IMR-90 (cell line): ENCODE measurements around the gene MEF2C. TPM values are rescaled to one million over a fixed set of nuclear protein-coding genes. Genes with fewer than 3 reads are reported as not detected.

Experiments used
- ATAC-seq: fragments of 200-7000 bp; cut with Tn5 transposase; 2 replicates; pipeline ENCODE4 v1.9.1; 2020; ENCODE audit warnings: low read depth, mild to moderate bottlenecking, moderate library complexity
- BruUV-seq: library from RNA; stranded (reverse); fragments of 400-500 nt; replicated peaks from 2 replicates; lab custom pipeline; 2021; lab: Mats Ljungman, UMichigan
- CTCF ChIA-PET: fragments of 300-600 bp; formaldehyde crosslinking; extraction: SDS; loops from one replicate; lab custom pipeline; 2021; ENCODE audit warnings: antibody characterized with exemption; lab: Yijun Ruan, JAX
- POLR2A ChIA-PET: fragments of 300-600 bp; sonication (Branson Sonifier 250); formaldehyde crosslinking; loops from one replicate; lab custom pipeline; 2022; ENCODE audit warnings: antibody characterized with exemption; ENCODE audit not compliant: unreplicated experiment; lab: Charles Lee
- DNase-seq: peaks from one replicate; pipeline ENCODE4 v3.0.0; 2013
- H2AFZ ChIP-seq: replicated peaks from 2 replicates; pipeline ENCODE3; 2013; ENCODE audit warnings: low read length, mild to moderate bottlenecking; ENCODE audit not compliant: poor library complexity
- H2AK5ac ChIP-seq: 2 replicates; pipeline ENCODE4 v1.6.1; 2013; ENCODE audit warnings: low read depth, low read length, inconsistent platforms
- H2AK9ac ChIP-seq: replicated peaks from 2 replicates; pipeline ENCODE3; 2013; ENCODE audit warnings: mild to moderate bottlenecking, low read depth, low read length, moderate library complexity; ENCODE audit not compliant: poor library complexity
- H2BK120ac ChIP-seq: 2 replicates; pipeline ENCODE4 v1.6.1; 2013; ENCODE audit warnings: low read depth, low read length, inconsistent platforms
- H2BK15ac ChIP-seq: 3 replicates; pipeline ENCODE4 v1.6.1; 2013; ENCODE audit warnings: low read depth, low read length, inconsistent platforms
- H2BK20ac ChIP-seq: 2 replicates; pipeline ENCODE4 v1.6.1; 2013; ENCODE audit warnings: low read depth, mild to moderate bottlenecking, inconsistent platforms, low read length, moderate library complexity
- H2BK5ac ChIP-seq: 2 replicates; pipeline ENCODE4 v1.6.1; 2013; ENCODE audit warnings: mild to moderate bottlenecking, low read depth, low read length, inconsistent platforms; ENCODE audit not compliant: poor library complexity, severe bottlenecking
- H3K14ac ChIP-seq: replicated peaks from 2 replicates; pipeline ENCODE4 v1.6.1; 2013; ENCODE audit warnings: low read depth, low read length, inconsistent platforms
- H3K18ac ChIP-seq: 2 replicates; pipeline ENCODE4 v1.6.1; 2013; ENCODE audit warnings: low read depth, low read length, control low read depth
- H3K23ac ChIP-seq: 2 replicates; pipeline ENCODE4 v1.6.1; 2013; ENCODE audit warnings: low read depth, low read length, inconsistent platforms
- H3K27ac ChIP-seq: 2 replicates; pipeline ENCODE4 v1.5.1; 2013; ENCODE audit warnings: mild to moderate bottlenecking, control low read depth, low read length; ENCODE audit not compliant: insufficient read depth
- H3K27me3 ChIP-seq: 2 replicates; pipeline ENCODE4 v1.6.1; 2013; ENCODE audit warnings: low read length; ENCODE audit not compliant: control insufficient read depth, insufficient read depth
- H3K36me3 ChIP-seq: 2 replicates; pipeline ENCODE4 v1.6.1; 2013; ENCODE audit warnings: low read length, mixed read lengths; ENCODE audit not compliant: control insufficient read depth, insufficient read depth
- H3K4ac ChIP-seq: 2 replicates; pipeline ENCODE4 v1.6.1; 2013; ENCODE audit warnings: low read depth, low read length, inconsistent platforms
- H3K4me1 ChIP-seq: 2 replicates; pipeline ENCODE4 v1.6.1; 2013; ENCODE audit warnings: low read length, mixed read lengths; ENCODE audit not compliant: control insufficient read depth, insufficient read depth
- H3K4me2 ChIP-seq: 2 replicates; pipeline ENCODE4 v1.6.1; 2013; ENCODE audit warnings: low read depth, mild to moderate bottlenecking, control low read depth, low read length, moderate library complexity
- H3K4me3 ChIP-seq: 2 replicates; pipeline ENCODE4 v1.5.1; 2013; ENCODE audit warnings: low read depth, mild to moderate bottlenecking, control low read depth, low read length, moderate library complexity; ENCODE audit not compliant: insufficient read depth
- H3K56ac ChIP-seq: 2 replicates; pipeline ENCODE4 v1.6.1; 2013; ENCODE audit warnings: low read length, inconsistent platforms; ENCODE audit not compliant: insufficient read depth; ENCODE audit errors: extremely low read depth
- H3K79me1 ChIP-seq, 2 experiments: 2 replicates each; pipeline ENCODE4 v1.6.1; 2013; ENCODE audit warnings: low read length in 2 of 2, inconsistent platforms in 1 of 2, low read depth in 1 of 2
- H3K9ac ChIP-seq: 2 replicates; pipeline ENCODE4 v1.6.1; 2013; ENCODE audit warnings: low read depth, low read length, control low read depth
- H3K9me1 ChIP-seq: 2 replicates; pipeline ENCODE4 v1.6.1; 2013; ENCODE audit warnings: low read length, inconsistent platforms; ENCODE audit not compliant: insufficient read depth
- H3K9me3 ChIP-seq: 2 replicates; pipeline ENCODE4 v1.6.1; 2013; ENCODE audit warnings: low read length; ENCODE audit not compliant: control insufficient read depth, insufficient read depth
- H4K20me1 ChIP-seq: 2 replicates; pipeline ENCODE4 v1.6.1; 2013; ENCODE audit warnings: low read length, inconsistent platforms; ENCODE audit not compliant: insufficient read depth
- H4K5ac ChIP-seq: 2 replicates; pipeline ENCODE4 v1.6.1; 2013; ENCODE audit warnings: mild to moderate bottlenecking, low read depth, low read length, control low read depth
- H4K8ac ChIP-seq, 2 experiments: 2 replicates each; pipeline ENCODE4 v1.6.1; 2013; ENCODE audit warnings: low read depth in 2 of 2, low read length in 2 of 2, control low read depth in 1 of 2, inconsistent platforms in 1 of 2
- H4K91ac ChIP-seq: 2 replicates; pipeline ENCODE4 v1.6.1; 2013; ENCODE audit warnings: low read depth, low read length, inconsistent platforms; ENCODE audit not compliant: insufficient read depth
- BHLHE40 ChIP-seq: fragments of 150-350 bp; IDR thresholded peaks from 2 replicates; pipeline ENCODE4 v1.6.1; 2016; ENCODE audit warnings: mild to moderate bottlenecking, low read depth, low read length
- CEBPB ChIP-seq: IDR thresholded peaks from 2 replicates; pipeline ENCODE4 v1.6.1; 2012; ENCODE audit warnings: low read depth, low read length, improper control_type of control experiment
- CHD1 ChIP-seq: IDR thresholded peaks from 2 replicates; pipeline ENCODE4 v1.6.1; 2012; ENCODE audit warnings: low read depth, low read length, improper control_type of control experiment
- CTCF ChIP-seq: conservative IDR thresholded peaks from 2 replicates; pipeline ENCODE4 v1.5.1; 2012; ENCODE audit warnings: mild to moderate bottlenecking, low read depth, low read length, improper control_type of control experiment
- ELK1 ChIP-seq: fragments of 150-350 bp; IDR thresholded peaks from 2 replicates; pipeline ENCODE4 v1.6.1; 2016; ENCODE audit warnings: low read depth, mild to moderate bottlenecking, low read length, moderate library complexity, borderline replicate concordance
- FOS ChIP-seq: fragments of 150-350 bp; IDR thresholded peaks from 2 replicates; pipeline ENCODE4 v1.6.1; 2016; ENCODE audit warnings: low read depth, low read length
- MAFK ChIP-seq: IDR thresholded peaks from 2 replicates; pipeline ENCODE4 v1.6.1; 2012; ENCODE audit warnings: low read depth, low read length, improper control_type of control experiment
- MAZ ChIP-seq: IDR thresholded peaks from 2 replicates; pipeline ENCODE4 v1.6.1; 2012; ENCODE audit warnings: low read depth, mild to moderate bottlenecking, low read length, improper control_type of control experiment, moderate library complexity, borderline replicate concordance
- MXI1 ChIP-seq: IDR thresholded peaks from 2 replicates; pipeline ENCODE4 v1.6.1; 2012; ENCODE audit warnings: low read depth, mild to moderate bottlenecking, low read length, moderate library complexity, borderline replicate concordance
- NFE2L2 ChIP-seq: fragments of 150-350 bp; IDR thresholded peaks from 2 replicates; pipeline ENCODE4 v1.6.1; 2016; ENCODE audit warnings: low read depth, mild to moderate bottlenecking, low read length
- POLR2A ChIP-seq: IDR thresholded peaks from 2 replicates; pipeline ENCODE4 v1.6.1; 2012; ENCODE audit warnings: mild to moderate bottlenecking, low read depth, low read length
- RAD21 ChIP-seq: IDR thresholded peaks from 2 replicates; pipeline ENCODE4 v1.6.1; 2012; ENCODE audit warnings: low read length, improper control_type of control experiment
- RCOR1 ChIP-seq: IDR thresholded peaks from 2 replicates; pipeline ENCODE4 v1.6.1; 2012; ENCODE audit warnings: mild to moderate bottlenecking, low read length, improper control_type of control experiment; ENCODE audit not compliant: insufficient replicate concordance
- RFX5 ChIP-seq: IDR thresholded peaks from 2 replicates; pipeline ENCODE4 v1.8.0; 2012; ENCODE audit warnings: low read depth, mild to moderate bottlenecking, low read length, moderate library complexity
- SMC3 ChIP-seq: fragments of 150-350 bp; IDR thresholded peaks from 2 replicates; pipeline ENCODE4 v1.6.1; 2016; ENCODE audit warnings: low read depth, mild to moderate bottlenecking, antibody characterized with exemption, low read length, moderate library complexity
- USF2 ChIP-seq: fragments of 150-350 bp; IDR thresholded peaks from 2 replicates; pipeline ENCODE4 v1.6.1; 2017; ENCODE audit warnings: mild to moderate bottlenecking, antibody characterized with exemption, low read length, low read depth
- WGBS, 2 experiments: methylation state at CpG; one replicate each; pipeline versions ENCODE4 v1.1.5 to v1.1.7; 2013; ENCODE audit warnings: missing lambda C conversion rate in 2 of 2; ENCODE audit not compliant: insufficient read length in 1 of 2; ENCODE audit errors: extremely low coverage in 2 of 2; 5-methylcytosine and 5-hydroxymethylcytosine counted together
- dilution Hi-C: fragments of 300-500 bp; cut with HindIII; formaldehyde crosslinking; loops from one replicate; pipeline ENCODE4 v1.14.3; 2018; ENCODE audit warnings: low sequenced_read_pairs; ENCODE audit not compliant: unreplicated experiment
- in situ Hi-C: fragments of 300-500 bp; cut with MboI; formaldehyde crosslinking; loops from 3 replicates; pipeline ENCODE4 v1.14.3; 2019; ENCODE audit warnings: low sequenced_read_pairs, inconsistent platforms, mixed read lengths
- intact Hi-C: fragments of 100-400 bp; cut with micrococcal nuclease; formaldehyde crosslinking; loops from 2 replicates; pipeline ENCODE4 v1.10.0; 2022
- polyA plus RNA-seq, 3 experiments: library from polyadenylated mRNA; depleted of rRNA; stranded (reverse); fragments of >200 nt; gene quantifications; 2 replicates each; pipeline ENCODE4 v1.2.3, GENCODE V29; 2012; ENCODE audit warnings: low replicate concordance in 1 of 3
- total RNA-seq: library from RNA; depleted of rRNA; stranded (reverse); fragments of >200 nt; gene quantifications from 2 replicates; pipeline ENCODE4 v1.2.3, GENCODE V29; 2012

The MEF2C gene
- total and polyA plus RNA-seq, 2 of the 4 experiments (the other 2 are of a cell fraction), result 1.5 to 6.8 TPM

- BruUV-seq, result no TSS peak
- no peaks in the 10 kb centered on the region for H3K36me3 ChIP-seq
- ATAC-seq, result no peak
- H3K9me3 ChIP-seq, result peaks cover 8% of the 10 kb centered on the region
- dilution Hi-C loops, result no loop called here
- 0% methylated on average over 1 of the region's 14 CpGs; no CpG with 5 or more reads in 1 of the 2 experiments for WGBS, 2 experiments
- H3K27ac ChIP-seq, result no peak overlapping the region
- no peak overlapping the region for H2AK5ac ChIP-seq
- H3K9ac ChIP-seq, result no peak overlapping the region
- DNase-seq, result no peak
- H3K27me3 ChIP-seq, result peaks cover 77% of the 10 kb centered on the region
- H2BK15ac ChIP-seq, result no peak overlapping the region
- intact Hi-C loops, result no loop called here
- H4K5ac ChIP-seq, result no peak overlapping the region
- peaks cover 2% of the 10 kb centered on the region; the same call in 1 of the 2 replicates for H3K4me1 ChIP-seq
- H2BK120ac ChIP-seq, result no peak overlapping the region
- no peak overlapping the region for H4K8ac ChIP-seq
- CTCF ChIA-PET, result interaction anchor here (1.0 to 4.3 kb wide), 2 partner anchors 12 to 897 kb away, joined by 6 to 26 read pairs; no protein-coding TSS in a partner anchor
- H3K14ac ChIP-seq, result no peak overlapping the region
- H3K18ac ChIP-seq, result no peak overlapping the region
- H3K4ac ChIP-seq, result no peak overlapping the region
- H2AK9ac ChIP-seq, result no peak overlapping the region
- no peaks in the 10 kb centered on the region for H3K79me1 ChIP-seq
- no peak overlapping the region for H4K91ac ChIP-seq
- H3K9me1 ChIP-seq, result no peaks in the 10 kb centered on the region
- H3K4me3 ChIP-seq, result no peak overlapping the region
- H2BK5ac ChIP-seq, result no peak overlapping the region
- H2BK20ac ChIP-seq, result no peak overlapping the region
- POLR2A ChIA-PET, result no interaction called here
- no peaks in the 10 kb centered on the region; the same call in 1 of the 2 replicates for H4K20me1 ChIP-seq
- no peak overlapping the region for H3K56ac ChIP-seq
- TF ChIP-seq USF2 (no peak), MAZ (no peak), POLR2A (no peak), RFX5 (no peak), ELK1 (no peak), CEBPB (no peak), NFE2L2 (no peak), SMC3 (no peak), RAD21 (no peak), RCOR1 (no peak), MXI1 (no peak), CHD1 (no peak), BHLHE40 (no peak), MAFK (no peak), FOS (no peak), CTCF (no peak)
- in situ Hi-C loops, result no loop called here
- H3K4me2 ChIP-seq, result no peak overlapping the region
- no peak overlapping the region for H2AFZ ChIP-seq
- H3K23ac ChIP-seq, result no peak overlapping the region
Measured at GRCh38 chr5:88678770-88679381, 204.1 kb downstream of the MEF2C start.
